Neuronal stem cell (in vitro differentiated cells): ENCODE data around the gene PNLIPRP2.

Source experiments
- DNase-seq: peaks from one replicate; pipeline ENCODE4 v3.0.0-alpha.2; 2013; ENCODE audit warnings: low spot score
- H2AFZ ChIP-seq: one replicate; pipeline ENCODE4 v1.6.1; 2013; ENCODE audit warnings: mild to moderate bottlenecking, low read length, inconsistent platforms
- H2AK5ac ChIP-seq: 2 replicates; pipeline ENCODE4 v1.6.1; 2013; ENCODE audit warnings: low read depth, mild to moderate bottlenecking, inconsistent platforms, low read length, moderate library complexity, mixed read lengths
- H2BK120ac ChIP-seq: 2 replicates; pipeline ENCODE4 v1.6.1; 2013; ENCODE audit warnings: low read depth, mild to moderate bottlenecking, inconsistent platforms, low read length, moderate library complexity, mixed read lengths
- H2BK12ac ChIP-seq: one replicate; pipeline ENCODE4 v1.6.1; 2013; ENCODE audit warnings: low read length, inconsistent platforms
- H2BK15ac ChIP-seq: 2 replicates; pipeline ENCODE4 v1.6.1; 2013; ENCODE audit warnings: mild to moderate bottlenecking, low read length, inconsistent platforms, mixed read lengths
- H2BK5ac ChIP-seq: one replicate; pipeline ENCODE4 v1.6.1; 2013; ENCODE audit warnings: inconsistent platforms, mild to moderate bottlenecking, low read length, moderate library complexity
- H3K14ac ChIP-seq: one replicate; pipeline ENCODE4 v1.6.1; 2013; ENCODE audit warnings: low read length, inconsistent platforms
- H3K18ac ChIP-seq: 2 replicates; pipeline ENCODE4 v1.6.1; 2013; ENCODE audit warnings: low read length, inconsistent platforms
- H3K23ac ChIP-seq: 2 replicates; pipeline ENCODE4 v1.6.1; 2013; ENCODE audit warnings: low read depth, mild to moderate bottlenecking, mixed read lengths, low read length, inconsistent platforms; ENCODE audit not compliant: poor library complexity
- H3K27ac ChIP-seq: replicated peaks from 3 replicates; pipeline ENCODE4 v1.5.1; 2013; ENCODE audit warnings: low read length, inconsistent platforms
- H3K27me3 ChIP-seq, 3 experiments: 2 replicates each; pipeline ENCODE4 v1.6.1; 2013; ENCODE audit warnings: low read length in 3 of 3, mild to moderate bottlenecking in 2 of 3, inconsistent platforms in 1 of 3, low read depth in 1 of 3, mixed read lengths in 1 of 3, moderate library complexity in 1 of 3; ENCODE audit not compliant: control insufficient read depth in 3 of 3, insufficient read depth in 3 of 3
- H3K36me3 ChIP-seq, 2 donors: replicated peaks in 1 of 2; 2 replicates each; pipeline ENCODE4 v1.6.1; 2013; ENCODE audit warnings: low read length in 2 of 2; ENCODE audit not compliant: control insufficient read depth in 2 of 2, insufficient read depth in 2 of 2
- H3K4ac ChIP-seq: 2 replicates; pipeline ENCODE4 v1.6.1; 2013; ENCODE audit warnings: inconsistent platforms, mild to moderate bottlenecking, low read length, moderate library complexity
- H3K4me1 ChIP-seq, 2 donors: 1 replicate in 1 of 2; 2 replicates in 1 of 2; pipeline ENCODE4 v1.6.1; 2013; ENCODE audit warnings: low read length in 2 of 2, low read depth in 1 of 2; ENCODE audit not compliant: control insufficient read depth in 2 of 2, insufficient read depth in 1 of 2
- H3K4me2 ChIP-seq: one replicate; pipeline ENCODE4 v1.6.1; 2013; ENCODE audit warnings: mild to moderate bottlenecking, low read length, inconsistent platforms; ENCODE audit not compliant: insufficient read depth, poor library complexity, severe bottlenecking
- H3K4me3 ChIP-seq, 2 donors: 2 replicates each; pipeline ENCODE4 v1.5.1; 2013; ENCODE audit warnings: low read length in 2 of 2, mild to moderate bottlenecking in 2 of 2, inconsistent platforms in 1 of 2, moderate library complexity in 1 of 2
- H3K79me1 ChIP-seq: one replicate; pipeline ENCODE4 v1.6.1; 2013; ENCODE audit warnings: low read depth, mild to moderate bottlenecking, inconsistent platforms, low read length, moderate library complexity
- H3K9ac ChIP-seq: one replicate; pipeline ENCODE4 v1.6.1; 2013; ENCODE audit warnings: mild to moderate bottlenecking, low read depth, low read length, inconsistent platforms; ENCODE audit not compliant: poor library complexity
- H3K9me3 ChIP-seq, 2 donors: replicated peaks in 1 of 2; 2 replicates each; pipeline versions ENCODE3 to v1.6.1; 2013; ENCODE audit warnings: low read length in 2 of 2, mild to moderate bottlenecking in 2 of 2, inconsistent platforms in 1 of 2, low read depth in 1 of 2, mixed read lengths in 1 of 2, moderate library complexity in 1 of 2; ENCODE audit not compliant: control insufficient read depth in 2 of 2, insufficient read depth in 1 of 2
- H4K8ac ChIP-seq: one replicate; pipeline ENCODE4 v1.6.1; 2013; ENCODE audit warnings: low read depth, mild to moderate bottlenecking, inconsistent platforms, low read length, moderate library complexity
- H4K91ac ChIP-seq: one replicate; pipeline ENCODE4 v1.6.1; 2013; ENCODE audit warnings: low read length, low read depth, mild to moderate bottlenecking, inconsistent platforms; ENCODE audit not compliant: poor library complexity
- WGBS, 2 donors: extraction: QIAGEN DNeasy Blood & Tissue Kit; methylation state at CpG; one replicate each; pipeline ENCODE4 v1.1.7; 2013; ENCODE audit warnings: missing lambda C conversion rate in 2 of 2, mixed read lengths in 1 of 2; ENCODE audit not compliant: insufficient read length in 2 of 2, insufficient replicate concordance in 1 of 2; ENCODE audit errors: extremely low coverage in 2 of 2; 5-methylcytosine and 5-hydroxymethylcytosine counted together

The PNLIPRP2 gene

DNA sequence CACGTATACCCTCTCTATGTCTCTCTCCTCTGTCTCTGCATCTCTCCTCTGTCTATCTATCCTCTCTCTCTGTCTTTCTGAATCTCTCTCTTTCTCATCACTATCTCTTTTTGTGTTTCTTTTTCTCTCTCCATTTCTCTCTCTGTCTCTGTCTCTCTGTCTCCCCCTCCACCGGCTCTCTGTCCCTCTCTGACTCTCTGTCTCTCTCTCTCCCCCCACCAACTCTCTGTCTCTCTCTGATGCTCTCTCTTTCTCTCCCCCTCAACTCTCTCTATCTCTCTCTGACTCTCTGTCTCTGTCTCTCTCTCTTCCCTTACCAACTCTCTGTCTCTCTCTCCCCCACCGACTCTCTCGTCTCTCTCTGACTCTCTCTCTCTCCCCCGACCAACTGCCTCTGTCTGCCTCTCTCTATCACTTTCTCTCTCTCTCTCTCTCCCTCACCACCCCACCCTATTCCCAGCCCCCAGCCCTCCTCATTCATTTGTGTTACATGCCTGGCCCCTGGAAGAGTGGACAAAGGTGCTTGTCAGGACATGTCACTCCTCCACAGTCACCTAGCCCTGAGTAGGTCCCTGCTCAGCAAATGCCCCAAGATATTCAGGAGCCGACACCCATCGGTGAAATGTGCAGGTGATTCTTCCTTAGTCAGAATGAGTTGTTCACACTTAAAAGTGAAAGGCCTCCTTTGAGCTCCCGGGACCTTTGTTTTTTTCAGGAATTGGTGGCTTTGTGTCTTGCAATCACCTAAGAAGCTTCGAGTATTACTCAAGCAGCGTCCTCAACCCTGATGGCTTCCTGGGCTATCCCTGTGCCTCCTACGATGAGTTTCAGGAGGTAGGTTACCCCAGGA lies 13.6 kb downstream of the PNLIPRP2 start:
- no peak overlapping the region for H3K9ac ChIP-seq
- no CpG with 5 or more reads among the region's 11 CpGs for WGBS, 2 donors
- H3K4ac ChIP-seq: no peak overlapping the region
- H3K36me3 ChIP-seq: no peaks in the 10 kb centered on the region
- H2BK12ac ChIP-seq: no peak overlapping the region
- H3K18ac ChIP-seq: no peak overlapping the region
- H4K91ac ChIP-seq: no peak overlapping the region
- H2BK15ac ChIP-seq: no peak overlapping the region
- H3K9me3 ChIP-seq: no peaks in the 10 kb centered on the region
- no peaks in the 10 kb centered on the region for H3K79me1 ChIP-seq
- H3K27me3 ChIP-seq: peaks cover 0 to 6% (median 0%) of the 10 kb centered on the region in 3 experiments
- no peak for DNase-seq
- H2AK5ac ChIP-seq: no peak overlapping the region
- H3K4me1 ChIP-seq: peaks cover 0 to 18% of the 10 kb centered on the region in 2 donors
- no peak overlapping the region for H3K14ac ChIP-seq
- H3K23ac ChIP-seq: no peak overlapping the region
- H2BK120ac ChIP-seq: no peak overlapping the region
- H3K4me3 ChIP-seq: no peak overlapping the region
- H3K4me2 ChIP-seq: no peak overlapping the region
- H2BK5ac ChIP-seq: no peak overlapping the region
- peak overlapping the region; percentile 55 for H2AFZ ChIP-seq
- no peak overlapping the region for H3K27ac ChIP-seq
- no peak overlapping the region for H4K8ac ChIP-seq

DNA sequence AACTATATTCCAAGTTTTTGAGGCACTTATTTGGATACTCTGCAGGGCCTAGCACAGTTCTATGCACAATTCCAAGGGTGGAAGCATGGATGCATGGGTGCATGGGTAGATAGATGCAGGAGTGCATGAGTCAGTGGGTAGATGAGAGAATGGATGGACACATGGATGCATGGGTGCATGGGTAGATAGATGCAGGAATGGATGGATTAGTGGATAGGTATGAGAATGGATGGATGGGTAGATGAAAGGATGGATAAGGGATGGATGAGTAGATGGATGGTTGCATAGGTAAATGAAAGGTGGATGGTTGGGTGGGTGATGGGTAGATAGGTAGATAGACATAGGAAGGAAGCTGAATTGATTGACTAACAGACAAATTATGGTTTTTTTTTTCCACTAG lies 15.6 kb downstream of the PNLIPRP2 start:
- Histone ChIP-seq H3K27me3 (no peaks in the 10 kb centered on the region), H3K23ac (no peak overlapping the region), H4K91ac (no peak overlapping the region), H3K4me1 (peaks cover 0 to 16% of the 10 kb centered on the region in 2 donors), H3K79me1 (no peaks in the 10 kb centered on the region), H2BK15ac (no peak overlapping the region), H2BK120ac (no peak overlapping the region), H2BK5ac (no peak overlapping the region), H2AK5ac (no peak overlapping the region), H2BK12ac (no peak overlapping the region), H3K27ac (no peak overlapping the region), H3K9ac (no peak overlapping the region), H3K36me3 (no peaks in the 10 kb centered on the region), H3K4me2 (no peak overlapping the region), H3K4me3 (no peak overlapping the region), H3K9me3 (no peaks in the 10 kb centered on the region), H4K8ac (no peak overlapping the region), H3K4ac (no peak overlapping the region), H3K14ac (no peak overlapping the region), H3K18ac (no peak overlapping the region), H2AFZ (no peak overlapping the region)
- no peak for DNase-seq

DNA sequence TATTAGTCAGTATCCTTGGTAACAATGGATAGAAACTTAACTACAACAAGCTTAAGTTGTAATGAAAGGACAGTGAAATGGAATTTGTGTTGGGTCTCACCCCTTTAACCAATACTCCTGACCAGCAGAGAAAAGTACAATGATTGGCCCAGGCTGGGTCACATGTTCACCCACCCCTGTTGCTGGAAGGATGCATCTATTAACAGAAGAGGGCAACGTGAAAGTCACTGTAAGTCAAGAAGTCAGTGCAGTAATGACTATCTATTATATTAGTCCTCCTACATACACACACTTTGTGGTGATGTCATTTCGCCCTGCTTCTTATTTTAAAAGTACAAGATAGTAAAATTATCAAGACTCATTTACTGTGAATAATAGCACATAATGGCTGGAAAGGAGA lies 16.2 kb downstream of the PNLIPRP2 start:
- Histone ChIP-seq H3K4me1 (peaks cover 0 to 15% of the 10 kb centered on the region in 2 donors), H2BK15ac (no peak overlapping the region), H2AFZ (no peak overlapping the region), H2BK120ac (no peak overlapping the region), H3K27me3 (no peaks in the 10 kb centered on the region), H3K36me3 (no peaks in the 10 kb centered on the region), H3K14ac (no peak overlapping the region), H4K91ac (no peak overlapping the region), H3K4ac (no peak overlapping the region), H3K9me3 (no peaks in the 10 kb centered on the region), H3K4me2 (no peak overlapping the region), H2BK5ac (no peak overlapping the region), H4K8ac (no peak overlapping the region), H3K79me1 (no peaks in the 10 kb centered on the region), H3K4me3 (no peak overlapping the region), H2BK12ac (no peak overlapping the region), H3K23ac (no peak overlapping the region), H3K9ac (no peak overlapping the region), H3K27ac (no peak overlapping the region), H2AK5ac (no peak overlapping the region), H3K18ac (no peak overlapping the region)
- WGBS, 2 donors: no CpG with 5 or more reads among the region's 2 CpGs
- DNase-seq: no peak

DNA sequence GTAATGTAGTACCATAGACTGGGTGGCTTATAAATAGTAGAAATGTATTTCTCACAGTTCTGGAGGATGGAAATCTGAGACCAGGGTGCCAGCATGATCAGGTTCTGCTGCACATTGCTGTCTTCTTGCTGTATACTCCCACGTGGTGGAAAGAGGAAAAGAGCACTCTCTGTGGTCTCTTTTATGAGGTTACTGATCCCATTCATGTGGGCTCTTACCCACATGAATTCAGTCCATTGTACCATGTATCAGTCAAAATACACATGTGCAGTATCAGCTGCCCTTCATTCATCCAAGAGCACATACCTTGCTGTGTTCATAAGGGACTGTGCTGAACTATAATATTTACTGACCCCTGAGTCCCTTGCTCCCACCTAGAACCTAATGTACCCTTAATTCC lies 17.1 kb downstream of the PNLIPRP2 start:
- H3K4me1 ChIP-seq: peaks cover 0 to 8% of the 10 kb centered on the region in 2 donors
- H3K9ac ChIP-seq: no peak overlapping the region
- no CpG with 5 or more reads among the region's 1 CpG for WGBS, 2 donors
- no peak overlapping the region for H2BK120ac ChIP-seq
- no peak overlapping the region for H3K4me2 ChIP-seq
- H2AFZ ChIP-seq: no peak overlapping the region
- H4K8ac ChIP-seq: no peak overlapping the region
- no peak overlapping the region for H3K18ac ChIP-seq
- no peak overlapping the region for H3K4me3 ChIP-seq
- H3K27ac ChIP-seq: no peak overlapping the region
- H3K79me1 ChIP-seq: no peaks in the 10 kb centered on the region
- H3K9me3 ChIP-seq: no peaks in the 10 kb centered on the region
- DNase-seq: no peak
- H2BK15ac ChIP-seq: no peak overlapping the region
- no peak overlapping the region for H3K14ac ChIP-seq
- no peak overlapping the region for H2AK5ac ChIP-seq
- H3K23ac ChIP-seq: no peak overlapping the region
- H2BK12ac ChIP-seq: no peak overlapping the region
- no peak overlapping the region for H2BK5ac ChIP-seq
- no peaks in the 10 kb centered on the region for H3K27me3 ChIP-seq
- H3K4ac ChIP-seq: no peak overlapping the region
- no peak overlapping the region for H4K91ac ChIP-seq
- H3K36me3 ChIP-seq: no peaks in the 10 kb centered on the region
